Neural cell (in vitro differentiated cells): ENCODE measurements around the gene S100A11. TPM values are rescaled to one million over a fixed set of nuclear protein-coding genes. Genes with fewer than 3 reads are reported as not detected.

ENCODE experiments used
- H2AFZ ChIP-seq: fragments of 200-600, 300-800 bp; sonication (generic), shearing (Covaris generic); 2 replicates; pipeline ENCODE4 v1.6.0; 2014; ENCODE audit warnings: low read depth, mild to moderate bottlenecking, antibody characterized with exemption, low read length, moderate library complexity
- H3F3A ChIP-seq: fragments of 200-600 bp; shearing (Covaris generic); 2 replicates; pipeline ENCODE4 v1.6.1; 2016; ENCODE audit warnings: mild to moderate bottlenecking, moderate library complexity, mixed read lengths, antibody characterized with exemption, low read length; ENCODE audit not compliant: insufficient read depth, poor library complexity, severe bottlenecking
- H3K27ac ChIP-seq: fragments of 200-600, 300-800 bp; sonication (generic), shearing (Covaris generic); 2 replicates; pipeline ENCODE4 v1.5.1; 2014; ENCODE audit warnings: mild to moderate bottlenecking, low read length, moderate library complexity
- H3K27me3 ChIP-seq: fragments of 300-800, 200-600 bp; sonication (generic), shearing (Covaris generic); 2 replicates; pipeline ENCODE4 v1.6.0; 2014; ENCODE audit warnings: mild to moderate bottlenecking, low read depth, low read length, moderate library complexity; ENCODE audit not compliant: insufficient read depth
- H3K36me3 ChIP-seq: fragments of 300-800, 200-600 bp; sonication (generic), shearing (Covaris generic); 2 replicates; pipeline ENCODE4 v1.5.1; 2014; ENCODE audit warnings: mild to moderate bottlenecking, antibody characterized with exemption, low read length, moderate library complexity; ENCODE audit not compliant: insufficient read depth
- H3K4me2 ChIP-seq: fragments of 300-800, 200-600 bp; sonication (generic), shearing (Covaris generic); 2 replicates; pipeline ENCODE4 v1.6.0; 2014; ENCODE audit warnings: mild to moderate bottlenecking, low read length
- H3K4me3 ChIP-seq: fragments of 300-800, 200-600 bp; sonication (generic), shearing (Covaris generic); 2 replicates; pipeline ENCODE4 v1.5.1; 2014; ENCODE audit warnings: mild to moderate bottlenecking, low read length, moderate library complexity
- H3K79me2 ChIP-seq: fragments of 200-600 bp; shearing (Covaris generic); replicated peaks from 2 replicates; pipeline ENCODE4 v1.6.0; 2014; ENCODE audit warnings: mild to moderate bottlenecking, low read length, moderate library complexity; ENCODE audit not compliant: insufficient read depth
- H3K9ac ChIP-seq: fragments of 300-800, 200-600 bp; sonication (generic), shearing (Covaris generic); 2 replicates; pipeline ENCODE4 v1.6.1; 2016; ENCODE audit warnings: mild to moderate bottlenecking, low read length, mixed read lengths
- H3K9me2 ChIP-seq: fragments of 200-600 bp; shearing (Covaris generic); 2 replicates; pipeline ENCODE4 v1.6.1; 2016; ENCODE audit warnings: mild to moderate bottlenecking, low read length, mixed read lengths; ENCODE audit not compliant: insufficient read depth
- H3K9me3 ChIP-seq: fragments of 200-600, 300-800 bp; sonication (generic), shearing (Covaris generic); 2 replicates; pipeline ENCODE4 v1.6.1; 2016; ENCODE audit warnings: mild to moderate bottlenecking, mixed run types, low read length, moderate library complexity, mixed read lengths
- H4K20me1 ChIP-seq: fragments of 200-600 bp; shearing (Covaris generic); 2 replicates; pipeline ENCODE4 v1.6.1; 2016; ENCODE audit warnings: mild to moderate bottlenecking, mixed run types; ENCODE audit not compliant: insufficient read depth
- CTCF ChIP-seq: fragments of 450-650 bp; IDR thresholded peaks from 2 replicates; pipeline ENCODE4 v1.5.1; 2014; ENCODE audit warnings: antibody characterized with exemption, mild to moderate bottlenecking, moderate library complexity; ENCODE audit not compliant: poor library complexity, severe bottlenecking
- EP300 ChIP-seq: fragments of 450-650 bp; conservative IDR thresholded peaks from 2 replicates; pipeline ENCODE4 v1.6.1; 2014; ENCODE audit warnings: antibody characterized with exemption, mild to moderate bottlenecking, moderate library complexity; ENCODE audit not compliant: poor library complexity, severe bottlenecking
- EZH2 ChIP-seq: fragments of 200-600, 300-800 bp; shearing (Covaris generic), sonication (generic); IDR thresholded peaks from 2 replicates; pipeline ENCODE4 v1.6.1; 2014; ENCODE audit warnings: antibody characterized with exemption, low read length, borderline replicate concordance, mild to moderate bottlenecking; ENCODE audit not compliant: insufficient read depth, poor library complexity, severe bottlenecking
- MXI1 ChIP-seq: fragments of 450-650 bp; conservative IDR thresholded peaks from 2 replicates; pipeline ENCODE4 v1.6.1; 2014; ENCODE audit warnings: antibody characterized with exemption, mild to moderate bottlenecking; ENCODE audit not compliant: poor library complexity, severe bottlenecking
- POLR2AphosphoS5 ChIP-seq: IDR thresholded peaks from 2 replicates; pipeline ENCODE4 v1.6.1; 2012
- RAD21 ChIP-seq: fragments of 450-650 bp; conservative IDR thresholded peaks from 2 replicates; pipeline ENCODE4 v1.6.1; 2014; ENCODE audit warnings: antibody characterized with exemption, mild to moderate bottlenecking, moderate library complexity
- REST ChIP-seq: IDR thresholded peaks from 2 replicates; pipeline ENCODE4 v1.6.1; 2012; ENCODE audit warnings: borderline replicate concordance
- SMC3 ChIP-seq: fragments of 450-650 bp; conservative IDR thresholded peaks from 2 replicates; pipeline ENCODE4 v1.6.1; 2014; ENCODE audit warnings: antibody characterized with exemption, mild to moderate bottlenecking, moderate library complexity; ENCODE audit not compliant: poor library complexity
- TAF1 ChIP-seq: IDR thresholded peaks from 2 replicates; pipeline ENCODE4 v1.6.1; 2012; ENCODE audit warnings: low read depth
- polyA plus RNA-seq: library from polyadenylated mRNA; depleted of rRNA; stranded (reverse); fragments of >200 nt; gene quantifications from 2 replicates; pipeline ENCODE4 v1.2.3, GENCODE V29; 2014

S100A11 gene
- polyA plus RNA-seq, 1 donor from 2014 or later = not detected

- Histone ChIP-seq H3K27ac (no peak overlapping the region), H3K36me3 (no peaks in the 10 kb centered on the region), H3K79me2 (no peaks in the 10 kb centered on the region), H3K9me3 (no peaks in the 10 kb centered on the region), H3K27me3 (peaks cover 57% of the 10 kb centered on the region), H3K4me2 (no peak overlapping the region), H3K4me3 (no peak overlapping the region), H4K20me1 (no peaks in the 10 kb centered on the region), H3K9me2 (no peaks in the 10 kb centered on the region), H2AFZ (no peak overlapping the region), H3F3A (no peaks in the 10 kb centered on the region), H3K9ac (no peak overlapping the region)
- no peak for TF ChIP-seq REST
- TF ChIP-seq TAF1 = no peak
- no peak for TF ChIP-seq RAD21
- no peak for TF ChIP-seq EZH2
- no peak for TF ChIP-seq CTCF
- no peak for TF ChIP-seq POLR2AphosphoS5
- TF ChIP-seq SMC3 = no peak
- TF ChIP-seq MXI1 = no peak
- TF ChIP-seq EP300 = no peak
Observed at GRCh38 chr1:151990058-151990855, 46.5 kb downstream of the S100A11 start.

- no peaks in the 10 kb centered on the region for H3K9me2 ChIP-seq
- H3K27ac ChIP-seq = no peak overlapping the region
- no peak overlapping the region for H2AFZ ChIP-seq
- H3K79me2 ChIP-seq = no peaks in the 10 kb centered on the region
- H3F3A ChIP-seq = no peaks in the 10 kb centered on the region
- peaks cover 48% of the 10 kb centered on the region for H3K27me3 ChIP-seq
- H4K20me1 ChIP-seq = no peaks in the 10 kb centered on the region
- H3K9me3 ChIP-seq = no peaks in the 10 kb centered on the region
- H3K36me3 ChIP-seq = no peaks in the 10 kb centered on the region
- no peak overlapping the region for H3K4me2 ChIP-seq
- TF ChIP-seq MXI1 (no peak), TAF1 (no peak), CTCF (no peak), EZH2 (no peak), EP300 (no peak), RAD21 (no peak), REST (no peak), SMC3 (no peak), POLR2AphosphoS5 (no peak)
- no peak overlapping the region for H3K4me3 ChIP-seq
- H3K9ac ChIP-seq = no peak overlapping the region
Observed at GRCh38 chr1:151989211-151989862, 47.5 kb downstream of the S100A11 start.
